HCT116 (cell line): ENCODE data around the gene COL15A1.

Source experiments
- YY1 ChIP-seq: IDR thresholded peaks from 2 replicates; pipeline ENCODE4 v1.6.1; 2011; ENCODE audit warnings: low read length, low read depth, moderate library complexity, mild to moderate bottlenecking; ENCODE audit not compliant: insufficient replicate concordance; ENCODE audit errors: extremely low read depth
- TF ChIP-seq, protein P1 (sequence below), 3 experiments: fragments of 200-600 bp in 1 of 3; sonication (generic) in 1 of 3; IDR thresholded peaks in 2 of 3; conservative IDR thresholded peaks in 1 of 3; 2 replicates each; pipeline ENCODE4 v1.5.1; 2012 to 2017; ENCODE audit warnings: low read depth in 2 of 3, low read length in 2 of 3, antibody characterized with exemption in 1 of 3, borderline replicate concordance in 1 of 3, control low read depth in 1 of 3, mild to moderate bottlenecking in 1 of 3, mixed read lengths in 1 of 3, mixed run types in 1 of 3, moderate library complexity in 1 of 3; ENCODE audit not compliant: insufficient read depth in 1 of 3

DNA sequence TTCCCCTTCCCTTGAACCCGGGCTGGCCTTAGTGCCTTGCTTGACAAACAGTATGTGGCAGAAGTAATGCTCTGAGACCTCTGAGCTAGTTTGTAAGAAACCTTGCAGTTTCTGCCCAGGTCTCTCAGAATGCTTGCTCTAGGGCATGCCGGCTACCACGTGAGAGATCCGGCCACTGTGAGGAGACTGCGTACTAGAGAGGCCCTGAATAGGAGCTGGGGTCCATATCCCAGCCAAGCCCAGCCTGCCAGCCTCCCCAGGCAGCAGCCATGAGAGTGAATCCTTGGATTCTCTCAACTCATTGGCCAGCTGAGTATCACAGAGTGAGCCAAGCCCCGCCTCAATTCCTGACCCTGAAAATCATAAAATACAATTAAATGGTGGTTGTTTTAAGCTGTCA, 16.0 kb upstream of the COL15A1 start:
- TF ChIP-seq, protein P1, sequence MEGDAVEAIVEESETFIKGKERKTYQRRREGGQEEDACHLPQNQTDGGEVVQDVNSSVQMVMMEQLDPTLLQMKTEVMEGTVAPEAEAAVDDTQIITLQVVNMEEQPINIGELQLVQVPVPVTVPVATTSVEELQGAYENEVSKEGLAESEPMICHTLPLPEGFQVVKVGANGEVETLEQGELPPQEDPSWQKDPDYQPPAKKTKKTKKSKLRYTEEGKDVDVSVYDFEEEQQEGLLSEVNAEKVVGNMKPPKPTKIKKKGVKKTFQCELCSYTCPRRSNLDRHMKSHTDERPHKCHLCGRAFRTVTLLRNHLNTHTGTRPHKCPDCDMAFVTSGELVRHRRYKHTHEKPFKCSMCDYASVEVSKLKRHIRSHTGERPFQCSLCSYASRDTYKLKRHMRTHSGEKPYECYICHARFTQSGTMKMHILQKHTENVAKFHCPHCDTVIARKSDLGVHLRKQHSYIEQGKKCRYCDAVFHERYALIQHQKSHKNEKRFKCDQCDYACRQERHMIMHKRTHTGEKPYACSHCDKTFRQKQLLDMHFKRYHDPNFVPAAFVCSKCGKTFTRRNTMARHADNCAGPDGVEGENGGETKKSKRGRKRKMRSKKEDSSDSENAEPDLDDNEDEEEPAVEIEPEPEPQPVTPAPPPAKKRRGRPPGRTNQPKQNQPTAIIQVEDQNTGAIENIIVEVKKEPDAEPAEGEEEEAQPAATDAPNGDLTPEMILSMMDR (IDR thresholded peaks at IDR 0.05 in 2 of 3, conservative IDR thresholded peaks at IDR 0.05 in 1 of 3; ENCODE audit: borderline replicate concordance in 1 of 3, insufficient read depth in 1 of 3, low read depth in 2 of 3, low read length in 2 of 3): no peak
- no peak for TF ChIP-seq YY1
